ENCODE results near the gene FRYL.

FRYL gene

GRCh38 chr4:48578132-48578968 is 201.7 kb downstream of the FRYL start:
- no peak overlapping the region for H3K4me3 ChIP-seq (ENCODE audit: low read depth, low read length)
- TF ChIP-seq, protein P1, sequence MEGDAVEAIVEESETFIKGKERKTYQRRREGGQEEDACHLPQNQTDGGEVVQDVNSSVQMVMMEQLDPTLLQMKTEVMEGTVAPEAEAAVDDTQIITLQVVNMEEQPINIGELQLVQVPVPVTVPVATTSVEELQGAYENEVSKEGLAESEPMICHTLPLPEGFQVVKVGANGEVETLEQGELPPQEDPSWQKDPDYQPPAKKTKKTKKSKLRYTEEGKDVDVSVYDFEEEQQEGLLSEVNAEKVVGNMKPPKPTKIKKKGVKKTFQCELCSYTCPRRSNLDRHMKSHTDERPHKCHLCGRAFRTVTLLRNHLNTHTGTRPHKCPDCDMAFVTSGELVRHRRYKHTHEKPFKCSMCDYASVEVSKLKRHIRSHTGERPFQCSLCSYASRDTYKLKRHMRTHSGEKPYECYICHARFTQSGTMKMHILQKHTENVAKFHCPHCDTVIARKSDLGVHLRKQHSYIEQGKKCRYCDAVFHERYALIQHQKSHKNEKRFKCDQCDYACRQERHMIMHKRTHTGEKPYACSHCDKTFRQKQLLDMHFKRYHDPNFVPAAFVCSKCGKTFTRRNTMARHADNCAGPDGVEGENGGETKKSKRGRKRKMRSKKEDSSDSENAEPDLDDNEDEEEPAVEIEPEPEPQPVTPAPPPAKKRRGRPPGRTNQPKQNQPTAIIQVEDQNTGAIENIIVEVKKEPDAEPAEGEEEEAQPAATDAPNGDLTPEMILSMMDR (IDR thresholded peaks at IDR 0.05; ENCODE audit: low read depth, low read length, missing control alignments): peak; percentile 82
- peak; percentile 63 for DNase-seq (ENCODE audit: low read depth)
- in situ Hi-C loops (cut with HindIII; ENCODE audit: low sequenced_read_pairs): no loop called here

- TF ChIP-seq, protein P1 (IDR thresholded peaks at IDR 0.05; ENCODE audit: low read depth, low read length, missing control alignments): no peak
- no peak overlapping the region for H3K4me3 ChIP-seq (ENCODE audit: low read depth, low read length)
- in situ Hi-C loops (cut with HindIII; ENCODE audit: low sequenced_read_pairs): no loop called here
- DNase-seq (ENCODE audit: low read depth): peak; percentile 27
Observed at GRCh38 chr4:48575964-48576363, 204.1 kb downstream of the FRYL start.

GRCh38 chr4:48571471-48571870 is 208.6 kb downstream of the FRYL start:
- in situ Hi-C loops (cut with HindIII; ENCODE audit: low sequenced_read_pairs): loop anchor here (25.0 kb wide), 1 partner anchor 391 kb away; no protein-coding TSS in a partner anchor
- DNase-seq (ENCODE audit: low read depth): no peak
- TF ChIP-seq, protein P1 (IDR thresholded peaks at IDR 0.05; ENCODE audit: low read depth, low read length, missing control alignments): no peak
- H3K4me3 ChIP-seq (ENCODE audit: low read depth, low read length): no peak overlapping the region

GRCh38 chr4:48570646-48571220 is 209.3 kb downstream of the FRYL start:
- TF ChIP-seq, protein P1 (IDR thresholded peaks at IDR 0.05; ENCODE audit: low read depth, low read length, missing control alignments): no peak
- in situ Hi-C loops (cut with HindIII; ENCODE audit: low sequenced_read_pairs): loop anchor here (25.0 kb wide), 1 partner anchor 392 kb away; no protein-coding TSS in a partner anchor
- DNase-seq (ENCODE audit: low read depth): no peak
- no peak overlapping the region for H3K4me3 ChIP-seq (ENCODE audit: low read depth, low read length)

- in situ Hi-C loops (cut with HindIII; ENCODE audit: low sequenced_read_pairs): loop anchor here (25.0 kb wide), 1 partner anchor 396 kb away; no protein-coding TSS in a partner anchor
- no peak for DNase-seq (ENCODE audit: low read depth)
- TF ChIP-seq, protein P1 (IDR thresholded peaks at IDR 0.05; ENCODE audit: low read depth, low read length, missing control alignments): no peak
- no peak overlapping the region for H3K4me3 ChIP-seq (ENCODE audit: low read depth, low read length)
Observed at GRCh38 chr4:48566034-48566384, 214.1 kb downstream of the FRYL start.

DNA sequence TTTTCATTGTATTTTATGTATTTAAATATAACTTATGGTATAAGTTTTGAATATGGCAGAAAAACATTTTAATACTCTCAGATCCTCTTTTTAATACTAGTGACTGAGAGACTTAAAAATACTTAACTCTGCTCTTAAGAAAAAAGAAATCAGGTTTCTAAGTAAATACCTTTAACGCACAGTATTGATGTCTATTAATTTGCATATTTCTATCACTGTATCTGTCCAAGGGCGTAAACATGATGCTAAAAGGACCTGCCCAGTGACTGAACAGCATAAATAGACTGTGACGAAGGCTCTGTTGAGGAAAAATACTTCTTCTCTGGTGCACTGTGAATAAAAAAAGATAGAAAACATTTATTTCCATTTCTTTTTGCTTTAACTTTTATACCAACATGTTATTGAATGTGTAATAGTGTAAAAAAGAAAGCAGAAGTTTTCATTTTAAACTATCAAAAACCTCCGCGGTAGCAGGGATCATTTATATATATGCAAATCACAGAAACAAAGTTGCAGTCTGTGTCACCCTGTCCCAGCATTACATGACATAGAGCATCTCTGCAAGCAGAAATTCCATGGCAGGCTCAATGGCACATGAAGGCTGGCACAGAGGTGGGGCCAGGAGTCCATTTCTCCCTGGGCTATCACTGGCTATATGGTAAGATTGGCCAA is 214.6 kb downstream of the FRYL start:
- DNase-seq (ENCODE audit: low read depth): no peak
- TF ChIP-seq, protein P1 (IDR thresholded peaks at IDR 0.05; ENCODE audit: low read depth, low read length, missing control alignments): no peak
- H3K4me3 ChIP-seq (ENCODE audit: low read depth, low read length): no peak overlapping the region
- in situ Hi-C loops (cut with HindIII; ENCODE audit: low sequenced_read_pairs): loop anchor here (25.0 kb wide), 1 partner anchor 397 kb away; no protein-coding TSS in a partner anchor

Data from astrocyte of the cerebellum (primary cell).